H9 (cell line): ENCODE measurements around the gene EPB41L5. TPM values are rescaled to one million over a fixed set of nuclear protein-coding genes. Genes with fewer than 3 reads are reported as not detected.

Experiments used
- DNase-seq: peaks from one replicate; pipeline ENCODE4 v3.0.0-alpha.2; 2017
- H2AFZ ChIP-seq: one replicate; pipeline ENCODE4 v1.6.1; 2013; ENCODE audit warnings: mild to moderate bottlenecking, low read length, control low read depth, moderate library complexity
- H2AK5ac ChIP-seq: 2 replicates; pipeline ENCODE4 v1.6.1; 2013; ENCODE audit warnings: low read length, control low read depth, mixed read lengths; ENCODE audit not compliant: insufficient read length
- H2BK120ac ChIP-seq: one replicate; pipeline ENCODE4 v1.6.1; 2013; ENCODE audit warnings: low read depth, mild to moderate bottlenecking, low read length, control low read depth, inconsistent platforms; ENCODE audit not compliant: poor library complexity, severe bottlenecking
- H2BK12ac ChIP-seq: 2 replicates; pipeline ENCODE4 v1.6.1; 2013; ENCODE audit warnings: low read length, control low read depth, mixed read lengths, low read depth; ENCODE audit not compliant: insufficient read length
- H2BK15ac ChIP-seq: 2 replicates; pipeline ENCODE4 v1.6.1; 2013; ENCODE audit warnings: low read depth, low read length, control low read depth
- H2BK20ac ChIP-seq: one replicate; pipeline ENCODE4 v1.6.1; 2013; ENCODE audit warnings: low read depth, mild to moderate bottlenecking, low read length, control low read depth, inconsistent platforms; ENCODE audit not compliant: poor library complexity, severe bottlenecking
- H2BK5ac ChIP-seq: 2 replicates; pipeline ENCODE4 v1.6.1; 2013; ENCODE audit warnings: low read length, control low read depth, mixed read lengths; ENCODE audit not compliant: insufficient read length
- H3K14ac ChIP-seq: 2 replicates; pipeline ENCODE4 v1.6.1; 2013; ENCODE audit warnings: low read length, control low read depth; ENCODE audit not compliant: insufficient read depth
- H3K18ac ChIP-seq: 2 replicates; pipeline ENCODE4 v1.6.1; 2013; ENCODE audit warnings: low read depth, mild to moderate bottlenecking, mixed read lengths, low read length, control low read depth; ENCODE audit not compliant: insufficient read length
- H3K23ac ChIP-seq: 2 replicates; pipeline ENCODE4 v1.6.1; 2013; ENCODE audit warnings: low read length, control low read depth, mixed read lengths, low read depth; ENCODE audit not compliant: insufficient read length
- H3K23me2 ChIP-seq: 2 replicates; pipeline ENCODE4 v1.6.1; 2013; ENCODE audit warnings: low read depth, mild to moderate bottlenecking, mixed read lengths, low read length, control low read depth; ENCODE audit not compliant: insufficient read length, poor library complexity, severe bottlenecking
- H3K27ac ChIP-seq: 2 replicates; pipeline ENCODE4 v1.5.1; 2013; ENCODE audit warnings: low read length, control low read depth, mixed read lengths, low read depth; ENCODE audit not compliant: insufficient read length
- H3K27me3 ChIP-seq: 2 replicates; pipeline ENCODE4 v1.6.1; 2013; ENCODE audit warnings: low read length, control low read depth, inconsistent platforms; ENCODE audit not compliant: insufficient read depth
- H3K4ac ChIP-seq: 2 replicates; pipeline ENCODE4 v1.6.1; 2013; ENCODE audit warnings: low read depth, mild to moderate bottlenecking, control low read depth, inconsistent platforms, low read length, moderate library complexity
- H3K4me1 ChIP-seq: 2 replicates; pipeline ENCODE4 v1.6.1; 2013; ENCODE audit warnings: low read length, control low read depth, inconsistent platforms; ENCODE audit not compliant: insufficient read depth
- H3K4me2 ChIP-seq: 2 replicates; pipeline ENCODE4 v1.6.1; 2013; ENCODE audit warnings: low read length, control low read depth, mixed read lengths; ENCODE audit not compliant: insufficient read length, insufficient read depth
- H3K56ac ChIP-seq: 2 replicates; pipeline ENCODE4 v1.6.1; 2013; ENCODE audit warnings: low read depth, mild to moderate bottlenecking, mixed read lengths, low read length, control low read depth; ENCODE audit not compliant: insufficient read length
- H3K79me1 ChIP-seq: 2 replicates; pipeline ENCODE4 v1.6.1; 2013; ENCODE audit warnings: low read depth, mild to moderate bottlenecking, moderate library complexity, low read length, control low read depth, inconsistent platforms; ENCODE audit not compliant: insufficient read depth, poor library complexity, severe bottlenecking
- H3K79me2 ChIP-seq: 2 replicates; pipeline ENCODE4 v1.6.1; 2013; ENCODE audit warnings: low read length, control low read depth, inconsistent platforms; ENCODE audit not compliant: insufficient read depth
- H3K9ac ChIP-seq: 2 replicates; pipeline ENCODE4 v1.6.1; 2013; ENCODE audit warnings: low read length, control low read depth, mixed read lengths; ENCODE audit not compliant: insufficient read length; ENCODE audit errors: extremely low read depth
- H3K9me3 ChIP-seq: one replicate; pipeline ENCODE4 v1.6.1; 2013; ENCODE audit warnings: low read depth, low read length, inconsistent platforms; ENCODE audit not compliant: control insufficient read depth
- H3T11ph ChIP-seq: one replicate; pipeline ENCODE4 v1.6.1; 2013; ENCODE audit warnings: mild to moderate bottlenecking, low read length, control low read depth, inconsistent platforms
- H4K20me1 ChIP-seq: one replicate; pipeline ENCODE4 v1.6.1; 2013; ENCODE audit not compliant: control insufficient read depth, insufficient read length, insufficient read depth
- H4K5ac ChIP-seq: 2 replicates; pipeline ENCODE4 v1.6.1; 2013; ENCODE audit warnings: low read depth, mild to moderate bottlenecking, mixed read lengths, low read length, control low read depth; ENCODE audit not compliant: insufficient read length
- H4K8ac ChIP-seq: replicated peaks from 2 replicates; pipeline ENCODE4 v1.6.1; 2013; ENCODE audit warnings: low read length, control low read depth, mixed read lengths, low read depth; ENCODE audit not compliant: insufficient read length
- H4K91ac ChIP-seq: 2 replicates; pipeline ENCODE4 v1.6.1; 2013; ENCODE audit warnings: low read depth, mild to moderate bottlenecking, moderate library complexity, mixed read lengths, low read length, control low read depth; ENCODE audit not compliant: insufficient read length
- H3K27ac Mint-ChIP-seq, 3 experiments: 2 replicates in 2 of 3; 3 replicates in 1 of 3; pipeline ENCODE4 v1.8.0; 2020 to 2021; ENCODE audit warnings: mixed read lengths in 3 of 3, mild to moderate bottlenecking in 1 of 3, moderate library complexity in 1 of 3
- H3K27me3 Mint-ChIP-seq: 2 replicates; pipeline ENCODE4 v1.8.0; 2021; ENCODE audit warnings: low read depth, mild to moderate bottlenecking, moderate library complexity, mixed read lengths
- H3K36me3 Mint-ChIP-seq, 3 experiments: 2 replicates in 2 of 3; 3 replicates in 1 of 3; pipeline ENCODE4 v1.8.0; 2020 to 2021; ENCODE audit warnings: low read depth in 3 of 3, mixed read lengths in 3 of 3; ENCODE audit not compliant: insufficient read depth in 1 of 3
- H3K4me1 Mint-ChIP-seq, 2 experiments: 2 replicates each; pipeline ENCODE4 v1.8.0; 2020; ENCODE audit warnings: mixed read lengths in 2 of 2
- H3K4me3 Mint-ChIP-seq, 2 experiments: 2 replicates in 1 of 2; 3 replicates in 1 of 2; pipeline ENCODE4 v1.8.0; 2020 to 2021; ENCODE audit warnings: mild to moderate bottlenecking in 2 of 2, mixed read lengths in 2 of 2, moderate library complexity in 1 of 2
- H3K9me3 Mint-ChIP-seq, 2 experiments: 2 replicates in 1 of 2; 3 replicates in 1 of 2; pipeline ENCODE4 v1.8.0; 2020; ENCODE audit warnings: mild to moderate bottlenecking in 2 of 2, mixed read lengths in 2 of 2, moderate library complexity in 1 of 2
- WGBS: extraction: QIAGEN DNeasy Blood & Tissue Kit; methylation state at CpG from one replicate; pipeline ENCODE4 v1.1.7; 2013; ENCODE audit warnings: missing lambda C conversion rate, low lambda C conversion rate, mixed read lengths; ENCODE audit not compliant: insufficient read length; ENCODE audit errors: extremely low coverage; 5-methylcytosine and 5-hydroxymethylcytosine counted together
- total RNA-seq: library from RNA; stranded (reverse); gene quantifications from 2 replicates; pipeline ENCODE4 v1.2.1, GENCODE V29; 2021
- TF ChIP-seq, protein P1 (sequence below): fragments of 200-600 bp; sonication (generic); conservative IDR thresholded peaks from 3 replicates; pipeline ENCODE4 v1.8.0; 2021; ENCODE audit warnings: antibody characterized with exemption, mild to moderate bottlenecking

Gene EPB41L5
- total RNA-seq, 1 experiment from 2014 or later = 40.4 TPM

- no CpG with 5 or more reads among the region's 8 CpGs for WGBS
- peaks cover 10% of the 10 kb centered on the region for H3K23me2 ChIP-seq
- H3K4me1 ChIP-seq = no peaks in the 10 kb centered on the region; the same call in 1 of the 2 replicates
- Mint-ChIP-seq H3K4me1 (peaks cover 31 to 34% of the 10 kb centered on the region in 2 experiments), H3K4me3 (peak overlapping the region; percentile 66 to 90), H3K27me3 (peaks cover 18% of the 10 kb centered on the region), H3K27ac (peak overlapping the region in 1 of 3 experiments; percentile 83; a peak in 2 of 7 replicates), H3K9me3 (no peaks in the 10 kb centered on the region), H3K36me3 (peaks cover 5 to 14% (median 11%) of the 10 kb centered on the region in 3 experiments; a peak in 5 of 7 replicates)
- no peak overlapping the region for H2AK5ac ChIP-seq
- TF ChIP-seq, protein P1, sequence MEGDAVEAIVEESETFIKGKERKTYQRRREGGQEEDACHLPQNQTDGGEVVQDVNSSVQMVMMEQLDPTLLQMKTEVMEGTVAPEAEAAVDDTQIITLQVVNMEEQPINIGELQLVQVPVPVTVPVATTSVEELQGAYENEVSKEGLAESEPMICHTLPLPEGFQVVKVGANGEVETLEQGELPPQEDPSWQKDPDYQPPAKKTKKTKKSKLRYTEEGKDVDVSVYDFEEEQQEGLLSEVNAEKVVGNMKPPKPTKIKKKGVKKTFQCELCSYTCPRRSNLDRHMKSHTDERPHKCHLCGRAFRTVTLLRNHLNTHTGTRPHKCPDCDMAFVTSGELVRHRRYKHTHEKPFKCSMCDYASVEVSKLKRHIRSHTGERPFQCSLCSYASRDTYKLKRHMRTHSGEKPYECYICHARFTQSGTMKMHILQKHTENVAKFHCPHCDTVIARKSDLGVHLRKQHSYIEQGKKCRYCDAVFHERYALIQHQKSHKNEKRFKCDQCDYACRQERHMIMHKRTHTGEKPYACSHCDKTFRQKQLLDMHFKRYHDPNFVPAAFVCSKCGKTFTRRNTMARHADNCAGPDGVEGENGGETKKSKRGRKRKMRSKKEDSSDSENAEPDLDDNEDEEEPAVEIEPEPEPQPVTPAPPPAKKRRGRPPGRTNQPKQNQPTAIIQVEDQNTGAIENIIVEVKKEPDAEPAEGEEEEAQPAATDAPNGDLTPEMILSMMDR = no peak
- no peaks in the 10 kb centered on the region for H3K27me3 ChIP-seq
- H3K79me1 ChIP-seq = peaks cover 2% of the 10 kb centered on the region
- H2BK5ac ChIP-seq = no peak overlapping the region
- H2AFZ ChIP-seq = no peak overlapping the region
- no peaks in the 10 kb centered on the region for H3K9me3 ChIP-seq
- H3K4me2 ChIP-seq = peak overlapping the region; percentile 66
- H4K20me1 ChIP-seq = no peaks in the 10 kb centered on the region
- no peak overlapping the region for H3K4ac ChIP-seq
- H4K5ac ChIP-seq = no peak overlapping the region
- no peak overlapping the region for H3K23ac ChIP-seq
- H3K18ac ChIP-seq = no peak overlapping the region
- no peak overlapping the region for H2BK15ac ChIP-seq
- no peak overlapping the region for H3K56ac ChIP-seq
- H2BK20ac ChIP-seq = no peak overlapping the region
- no peak overlapping the region for H3K9ac ChIP-seq
- no peak overlapping the region for H4K8ac ChIP-seq
- H3K27ac ChIP-seq = no peak overlapping the region
- H3K14ac ChIP-seq = no peak overlapping the region
- no peak overlapping the region for H2BK12ac ChIP-seq
- H4K91ac ChIP-seq = no peak overlapping the region
- H3K79me2 ChIP-seq = peaks cover 4% of the 10 kb centered on the region; the same call in 1 of the 2 replicates
- H3T11ph ChIP-seq = no peak overlapping the region
- no peak overlapping the region for H2BK120ac ChIP-seq
- no peak for DNase-seq
Observed at GRCh38 chr2:120012363-120012762, 514 bp upstream of the EPB41L5 start.
